ENCODE data around the gene UBE2E2.

GRCh38 chr3:23341147-23341838 lies 138.2 kb downstream of the UBE2E2 start:
- no peak for TF ChIP-seq CTCF (IDR thresholded peaks at IDR 0.05)
- TF ChIP-seq EP300 (IDR thresholded peaks at IDR 0.05) = no peak

Data from stomach (tissue), 4 donors.